ENCODE results near the gene DHRS7B. TPM values are rescaled to one million over a fixed set of nuclear protein-coding genes. Genes with fewer than 3 reads are reported as not detected.

The DHRS7B gene
- total and polyA plus RNA-seq, 9 of the 15 experiments (the other 6 are each of a cell fraction or from before 2014, with no cell fraction given): 8.0 to 30.7 (median 14.8) TPM

GRCh38 chr17:21214777-21215541 is 88.2 kb downstream of the DHRS7B start (continued):
- no peak for TF ChIP-seq ARID3A (IDR thresholded peaks at IDR 0.05; ENCODE audit: borderline replicate concordance, low read depth, low read length)
- no peak for TF ChIP-seq PTBP1 (IDR thresholded peaks at IDR 0.05; ENCODE audit: low read depth, low read length)
- TF ChIP-seq ZNF785 (CRISPR knock-in tag; IDR thresholded peaks at IDR 0.05): no peak
- no peak for TF ChIP-seq ZNF395 (CRISPR knock-in tag; IDR thresholded peaks at IDR 0.05)
- TF ChIP-seq TSC22D4 (tag; IDR thresholded peaks at IDR 0.05): no peak
- TF ChIP-seq FOXK2 (conservative IDR thresholded peaks at IDR 0.05 in 1 of 2, IDR thresholded peaks at IDR 0.05 in 1 of 2; ENCODE audit: low read depth in 2 of 2): no peak
- TF ChIP-seq KDM5B (IDR thresholded peaks at IDR 0.05; ENCODE audit: insufficient replicate concordance, low read depth, low read length): peak; percentile 52
- peak; percentile 41; the same call in 1 of the 2 replicates for TF ChIP-seq ZBTB7A (IDR thresholded peaks at IDR 0.05; ENCODE audit: borderline replicate concordance, control insufficient read depth, low read depth, low read length)
- TF ChIP-seq CEBPB (tag; IDR thresholded peaks at IDR 0.05): no peak
- no peak for TF ChIP-seq EHMT2 (IDR thresholded peaks at IDR 0.05)
- TF ChIP-seq PHF8 (IDR thresholded peaks at IDR 0.05; ENCODE audit: borderline replicate concordance, low read length): peak; percentile 43; the same call in 1 of the 2 replicates
- TF ChIP-seq ZNF436 (CRISPR knock-in tag; IDR thresholded peaks at IDR 0.05): no peak
- TF ChIP-seq ZBTB2 (IDR thresholded peaks at IDR 0.05): no peak
- TF ChIP-seq ZNF184 (CRISPR knock-in tag; IDR thresholded peaks at IDR 0.05): no peak
- TF ChIP-seq MAFK (IDR thresholded peaks at IDR 0.05; ENCODE audit: low read length): no peak
- TF ChIP-seq NRF1 (conservative IDR thresholded peaks at IDR 0.05 in 1 of 2, IDR thresholded peaks at IDR 0.05 in 1 of 2): 0 out of 4 replicates have a peak, but pooled peaks of 1 of the 2 experiments have one; percentile 13
- TF ChIP-seq SMAD4 (CRISPR knock-in tag; conservative IDR thresholded peaks at IDR 0.05): no peak
- 0 out of 4 replicates have a peak, but pooled peaks of 1 of the 2 experiments have one; percentile 47 for TF ChIP-seq SIN3A (IDR thresholded peaks at IDR 0.05; ENCODE audit: borderline replicate concordance in 2 of 2, control insufficient read depth in 1 of 2, low read depth in 2 of 2, low read length in 2 of 2)
- TF ChIP-seq PHF20 (IDR thresholded peaks at IDR 0.05; ENCODE audit: partially characterized antibody): no peak
- TF ChIP-seq PRMT5 (CRISPR knock-in tag; IDR thresholded peaks at IDR 0.05): no peak
- TF ChIP-seq ZNF830 (CRISPR knock-in tag; IDR thresholded peaks at IDR 0.05): no peak
- peak; percentile 35 for TF ChIP-seq POLR2B (IDR thresholded peaks at IDR 0.05; ENCODE audit: low read depth, partially characterized antibody)
- no peak for TF ChIP-seq ZNF124 (CRISPR knock-in tag; IDR thresholded peaks at IDR 0.05)
- peak; percentile 53; the same call in 1 of the 2 replicates for TF ChIP-seq MTA3 (IDR thresholded peaks at IDR 0.05; ENCODE audit: borderline replicate concordance)
- no peak for TF ChIP-seq XRCC5 (IDR thresholded peaks at IDR 0.05; ENCODE audit: low read depth, low read length)
